H1 (cell line): ENCODE results near the gene MYO1D. TPM values are rescaled to one million over a fixed set of nuclear protein-coding genes. Genes with fewer than 3 reads are reported as not detected.

Experiments
- CTCF ChIA-PET: fragments of 300-600 bp; sonication (Branson Sonifier 250); formaldehyde crosslinking; loops from one replicate; lab custom pipeline; 2021; ENCODE audit not compliant: partially characterized antibody; lab: Charles Lee
- POLR2A ChIA-PET: fragments of 300-600 bp; sonication (Branson Sonifier 250); formaldehyde crosslinking; loops from one replicate; lab custom pipeline; 2021; ENCODE audit warnings: inconsistent platforms; ENCODE audit not compliant: partially characterized antibody; lab: Charles Lee
- DNase-seq, 2 experiments: peaks; one replicate each; pipeline versions ENCODE4 v3.0.0 to v3.0.0-alpha.2; 2010 to 2022; ENCODE audit warnings: low spot score in 2 of 2, low read depth in 1 of 2, mixed read lengths in 1 of 2
- FAIRE-seq: peaks from 2 replicates; lab custom pipeline; 2011; peaks lifted over from hg19 to GRCh38; lab: Jason Lieb, UNC
- H2AFZ ChIP-seq: 2 replicates; pipeline ENCODE4 v1.8.1; 2012; ENCODE audit warnings: low read length, inconsistent platforms
- H2AK5ac ChIP-seq: 2 replicates; pipeline ENCODE4 v1.6.1; 2013; ENCODE audit warnings: low read depth, low read length
- H2BK120ac ChIP-seq: replicated peaks from 2 replicates; pipeline ENCODE3; 2013; ENCODE audit warnings: low read depth, low read length, inconsistent platforms
- H2BK12ac ChIP-seq: 2 replicates; pipeline ENCODE4 v1.6.1; 2013; ENCODE audit warnings: low read depth, low read length
- H2BK15ac ChIP-seq: 2 replicates; pipeline ENCODE4 v1.6.1; 2013; ENCODE audit warnings: low read length
- H2BK20ac ChIP-seq: 2 replicates; pipeline ENCODE4 v1.6.1; 2013; ENCODE audit warnings: low read length
- H2BK5ac ChIP-seq: 2 replicates; pipeline ENCODE4 v1.6.1; 2013; ENCODE audit warnings: low read depth, low read length
- H3K14ac ChIP-seq: 2 replicates; pipeline ENCODE4 v1.6.1; 2013; ENCODE audit warnings: inconsistent platforms; ENCODE audit not compliant: insufficient read length
- H3K18ac ChIP-seq: 2 replicates; pipeline ENCODE4 v1.6.1; 2013; ENCODE audit warnings: low read length; ENCODE audit errors: extremely low read depth
- H3K23ac ChIP-seq: 2 replicates; pipeline ENCODE4 v1.6.1; 2013; ENCODE audit warnings: inconsistent platforms; ENCODE audit not compliant: insufficient read length
- H3K23me2 ChIP-seq: 2 replicates; pipeline ENCODE4 v1.6.1; 2013; ENCODE audit warnings: low read depth, low read length
- H3K27ac ChIP-seq: 2 replicates; pipeline ENCODE4 v1.6.1; 2011; ENCODE audit warnings: low read depth, low read length, inconsistent platforms
- H3K27me3 ChIP-seq, 4 experiments: replicated peaks in 1 of 4; 1 replicate in 1 of 4; 2 replicates in 3 of 4; pipeline versions ENCODE4 v1.6.1 to v1.8.1; 2011 to 2013; ENCODE audit warnings: low read length in 3 of 4, mild to moderate bottlenecking in 3 of 4, inconsistent platforms in 2 of 4, mixed read lengths in 2 of 4, moderate library complexity in 1 of 4; ENCODE audit not compliant: control insufficient read depth in 3 of 4, insufficient read depth in 3 of 4; ENCODE audit errors: extremely low read depth in 1 of 4
- H3K36me3 ChIP-seq, 4 experiments: 2 replicates each; pipeline versions ENCODE4 v1.6.1 to v1.8.1; 2011 to 2013; ENCODE audit warnings: mild to moderate bottlenecking in 4 of 4, low read length in 3 of 4, moderate library complexity in 2 of 4, control low read depth in 1 of 4, inconsistent platforms in 1 of 4; ENCODE audit not compliant: insufficient read depth in 4 of 4, control insufficient read depth in 2 of 4
- H3K4ac ChIP-seq: replicated peaks from 2 replicates; pipeline ENCODE3; 2013; ENCODE audit warnings: low read length, low read depth, mixed read lengths, inconsistent platforms; ENCODE audit not compliant: insufficient read length
- H3K4me1 ChIP-seq, 4 experiments: replicated peaks in 1 of 4; 1 replicate in 1 of 4; 2 replicates in 3 of 4; pipeline versions ENCODE4 v1.6.1 to v1.8.1; 2011 to 2013; ENCODE audit warnings: low read length in 3 of 4, inconsistent platforms in 2 of 4, mixed read lengths in 1 of 4; ENCODE audit not compliant: insufficient read depth in 4 of 4, control insufficient read depth in 3 of 4
- H3K4me2 ChIP-seq, 2 experiments: 2 replicates each; pipeline versions ENCODE4 v1.6.1 to v1.8.1; 2011 to 2013; ENCODE audit warnings: low read depth in 2 of 2, low read length in 2 of 2, control low read depth in 1 of 2, inconsistent platforms in 1 of 2, mild to moderate bottlenecking in 1 of 2; ENCODE audit not compliant: insufficient read depth in 1 of 2
- H3K4me3 ChIP-seq, 4 experiments: fragments of 200-600, 300-600 bp in 1 of 4; sonication (generic), shearing (Covaris generic), sonication (Bioruptor Twin) in 1 of 4; 2 replicates each; pipeline versions ENCODE4 v1.5.1 to v1.8.1; 2011 to 2016; ENCODE audit warnings: low read length in 4 of 4, low read depth in 3 of 4, control low read depth in 2 of 4, inconsistent platforms in 2 of 4, mild to moderate bottlenecking in 2 of 4, mixed read lengths in 1 of 4, moderate library complexity in 1 of 4; ENCODE audit not compliant: insufficient read depth in 2 of 4; ENCODE audit errors: extremely low read depth in 1 of 4
- H3K56ac ChIP-seq: replicated peaks from 2 replicates; pipeline ENCODE3; 2013; ENCODE audit warnings: low read depth, mild to moderate bottlenecking, mixed read lengths, low read length, inconsistent platforms; ENCODE audit not compliant: insufficient read length
- H3K79me1 ChIP-seq: 2 replicates; pipeline ENCODE4 v1.6.1; 2013; ENCODE audit warnings: low read depth, low read length, control low read depth
- H3K79me2 ChIP-seq, 2 experiments: 2 replicates each; pipeline versions ENCODE4 v1.6.1 to v1.8.1; 2012 to 2013; ENCODE audit warnings: low read length in 2 of 2, mild to moderate bottlenecking in 2 of 2, inconsistent platforms in 1 of 2; ENCODE audit not compliant: insufficient read depth in 2 of 2, control insufficient read depth in 1 of 2
- H3K9ac ChIP-seq, 4 experiments: replicated peaks in 1 of 4; 1 replicate in 1 of 4; 2 replicates in 3 of 4; pipeline versions ENCODE4 v1.6.1 to v1.8.1; 2011 to 2013; ENCODE audit warnings: low read depth in 3 of 4, low read length in 3 of 4, control low read depth in 2 of 4, mild to moderate bottlenecking in 2 of 4, moderate library complexity in 2 of 4, inconsistent platforms in 1 of 4; ENCODE audit errors: extremely low read depth in 1 of 4
- H3K9me3 ChIP-seq, 2 experiments: 2 replicates each; pipeline versions ENCODE4 v1.6.1 to v1.8.1; 2012 to 2013; ENCODE audit warnings: mild to moderate bottlenecking in 2 of 2, moderate library complexity in 2 of 2, control low read depth in 1 of 2, inconsistent platforms in 1 of 2, low read depth in 1 of 2, low read length in 1 of 2, mixed read lengths in 1 of 2; ENCODE audit not compliant: insufficient read depth in 2 of 2
- H4K20me1 ChIP-seq, 2 experiments: replicated peaks in 1 of 2; 2 replicates each; pipeline versions ENCODE3 to v1.8.1; 2011 to 2013; ENCODE audit warnings: inconsistent platforms in 2 of 2, low read length in 2 of 2, mild to moderate bottlenecking in 1 of 2; ENCODE audit not compliant: insufficient read depth in 2 of 2, control insufficient read depth in 1 of 2
- H4K5ac ChIP-seq: 2 replicates; pipeline ENCODE4 v1.6.1; 2013; ENCODE audit warnings: low read length, low read depth, mixed read lengths, inconsistent platforms; ENCODE audit not compliant: insufficient read length
- H4K8ac ChIP-seq: 2 replicates; pipeline ENCODE4 v1.8.0; 2013; ENCODE audit warnings: mild to moderate bottlenecking, moderate library complexity, low read length, inconsistent platforms; ENCODE audit not compliant: insufficient read depth; ENCODE audit errors: extremely low read depth
- H4K91ac ChIP-seq: replicated peaks from 2 replicates; pipeline ENCODE3; 2013; ENCODE audit warnings: low read length, mixed read lengths, inconsistent platforms; ENCODE audit not compliant: insufficient read length
- JUND ChIP-seq: IDR thresholded peaks from 2 replicates; pipeline ENCODE4 v1.6.1; 2011; ENCODE audit warnings: mild to moderate bottlenecking, improper control_type of control experiment, low read length
- MAX ChIP-seq: IDR thresholded peaks from 2 replicates; pipeline ENCODE4 v1.6.1; 2012; ENCODE audit warnings: inconsistent platforms
- SAP30 ChIP-seq: fragments of 300-600 bp; sonication (generic); IDR thresholded peaks from 2 replicates; pipeline ENCODE4 v1.7.1; 2012; ENCODE audit warnings: low read length, moderate library complexity, mild to moderate bottlenecking, inconsistent platforms; ENCODE audit not compliant: insufficient read depth, insufficient replicate concordance
- SP4 ChIP-seq: IDR thresholded peaks from 2 replicates; pipeline ENCODE4 v1.6.1; 2012; ENCODE audit warnings: low read length, inconsistent platforms
- USF2 ChIP-seq: IDR thresholded peaks from 2 replicates; pipeline ENCODE4 v1.6.1; 2011; ENCODE audit warnings: low read length, improper control_type of control experiment
- WGBS, 2 experiments: shearing (Covaris generic) in 1 of 2; methylation state at CpG; one replicate each; pipeline versions ENCODE4 v1.1.6 to v1.1.7; 2013 to 2015; ENCODE audit warnings: low lambda C conversion rate in 2 of 2, mixed read lengths in 2 of 2, inconsistent platforms in 1 of 2, low coverage in 1 of 2, missing lambda C conversion rate in 1 of 2; ENCODE audit not compliant: insufficient replicate concordance in 2 of 2, insufficient coverage in 1 of 2, insufficient read length in 1 of 2; ENCODE audit errors: extremely low coverage in 1 of 2, missing lambda C conversion rate in 1 of 2; 5-methylcytosine and 5-hydroxymethylcytosine counted together
- polyA plus RNA-seq, 7 experiments: library from polyadenylated mRNA; depleted of rRNA in 3 of 7; stranded (reverse) in 5 of 7; unstranded in 2 of 7; fragments of >200 nt in 5 of 7; fragments of 200-250 nt in 2 of 7; gene quantifications; 1 replicate in 5 of 7; 2 replicates in 1 of 7; 4 replicates in 1 of 7; pipeline versions ENCODE4 v1.2.1 to v1.2.3, GENCODE V29; 2011 to 2013; ENCODE audit warnings: missing spikeins in 2 of 7, mixed read lengths in 2 of 7
- total RNA-seq: library from RNA; stranded (reverse); fragmentation: NEBNext Ultra II Directional; extraction: Animal tissue kit (Norgen Biotek cat#: 25700); gene quantifications from 2 replicates; pipeline ENCODE4 v1.2.1, GENCODE V29; 2021

The MYO1D gene
- total and polyA plus RNA-seq, 2 of the 8 experiments (the other 6 are each of a cell fraction or from before 2014, with no cell fraction given), result 6.5 to 25.4 TPM

GRCh38 chr17:32805029-32805976 is 71.6 kb downstream of the MYO1D start:
- no peak for FAIRE-seq
- POLR2A ChIA-PET, result interaction anchor here (0.6 to 1.4 kb wide), 3 partner anchors 41 to 362 kb away, joined by 3 read pairs; no protein-coding TSS in a partner anchor
- H3K4me2 ChIP-seq, result no peak overlapping the region
- H3K56ac ChIP-seq, result no peak overlapping the region
- H3K27ac ChIP-seq, result no peak overlapping the region
- H2AFZ ChIP-seq, result no peak overlapping the region
- no peak overlapping the region for H3K23ac ChIP-seq
- H3K27me3 ChIP-seq, result no peaks in the 10 kb centered on the region
- no peaks in the 10 kb centered on the region; the same call in 1 of the 2 replicates for H3K79me1 ChIP-seq
- no peaks in the 10 kb centered on the region for H3K79me2 ChIP-seq
- no peak overlapping the region for H2BK12ac ChIP-seq
- H4K5ac ChIP-seq, result no peak overlapping the region
- CTCF ChIA-PET, result interaction anchor here (0.7 to 1.8 kb wide), 5 partner anchors 21 to 73 kb away, joined by 3 to 5 read pairs (median 3); no protein-coding TSS in a partner anchor
- no peak overlapping the region for H2AK5ac ChIP-seq
- H4K20me1 ChIP-seq, result peaks cover 0 to 2% of the 10 kb centered on the region in 2 experiments
- H4K8ac ChIP-seq, result no peak overlapping the region
- H3K4ac ChIP-seq, result no peak overlapping the region
- no peak for TF ChIP-seq SP4
- TF ChIP-seq USF2, result no peak
- TF ChIP-seq SAP30, result no peak
- no peak for TF ChIP-seq JUND
- TF ChIP-seq MAX, result no peak
- H4K91ac ChIP-seq, result no peak overlapping the region
- H3K36me3 ChIP-seq, result no peaks in the 10 kb centered on the region
- H2BK20ac ChIP-seq, result no peak overlapping the region
- H2BK5ac ChIP-seq, result no peak overlapping the region
- H3K18ac ChIP-seq, result no peak overlapping the region
- H3K4me1 ChIP-seq, result no peaks in the 10 kb centered on the region
- WGBS, 2 experiments, result 91% methylated on average over 5 of the region's 5 CpGs; no CpG with 5 or more reads in 1 of the 2 experiments
- no peak overlapping the region for H3K9ac ChIP-seq
- no peaks in the 10 kb centered on the region for H3K9me3 ChIP-seq
- DNase-seq, result no peak
- no peaks in the 10 kb centered on the region for H3K23me2 ChIP-seq
- H2BK15ac ChIP-seq, result no peak overlapping the region
- H3K4me3 ChIP-seq, result no peak overlapping the region
- no peak overlapping the region for H3K14ac ChIP-seq
- no peak overlapping the region for H2BK120ac ChIP-seq
